ENCODE results near the gene KCNH2.

Gene KCNH2

DNA sequence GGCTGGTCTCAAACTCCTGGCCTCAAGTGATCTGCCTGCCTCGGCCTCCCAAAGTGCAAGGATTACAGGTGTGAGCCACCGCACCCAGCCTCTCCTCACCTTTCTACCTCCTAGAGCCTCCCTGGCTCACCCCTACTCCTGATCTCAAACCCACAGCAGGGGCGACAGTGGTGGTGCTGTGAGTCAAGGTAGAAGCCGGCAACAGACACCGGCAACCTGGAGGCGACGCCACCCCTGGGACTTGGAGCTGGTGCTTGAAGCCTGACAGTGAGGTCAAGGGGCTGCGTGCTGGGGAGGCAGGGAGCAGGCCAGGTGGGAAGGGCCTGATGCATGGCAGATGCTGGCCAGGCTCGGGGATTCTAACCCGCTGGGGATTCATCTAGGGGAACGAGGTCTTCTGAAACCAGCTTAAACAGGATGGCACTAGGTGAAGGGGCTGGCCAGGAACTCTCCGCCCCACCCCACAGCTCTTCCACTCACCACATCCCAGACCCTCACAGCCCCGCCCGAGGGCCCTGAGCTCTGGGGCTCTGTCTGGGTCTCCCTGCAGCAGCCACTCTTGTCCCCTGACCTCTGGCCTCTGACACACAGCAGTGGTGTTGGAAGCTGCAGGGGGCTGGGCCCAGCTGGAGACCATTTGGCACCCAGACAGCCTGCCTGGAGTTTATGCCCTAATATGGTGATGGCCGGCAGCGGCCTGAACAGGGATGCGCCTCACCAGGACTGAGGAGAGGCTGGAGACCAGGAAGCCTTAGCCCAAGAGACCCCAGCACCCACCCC lies 16.4 kb downstream of the KCNH2 start:
- DNase-seq (ENCODE audit: low read depth in 2 of 2), result no peak

- DNase-seq (ENCODE audit: low read depth in 2 of 2), result no peak
Observed at GRCh38 chr7:150959739-150960734, 18.1 kb downstream of the KCNH2 start.

DNA sequence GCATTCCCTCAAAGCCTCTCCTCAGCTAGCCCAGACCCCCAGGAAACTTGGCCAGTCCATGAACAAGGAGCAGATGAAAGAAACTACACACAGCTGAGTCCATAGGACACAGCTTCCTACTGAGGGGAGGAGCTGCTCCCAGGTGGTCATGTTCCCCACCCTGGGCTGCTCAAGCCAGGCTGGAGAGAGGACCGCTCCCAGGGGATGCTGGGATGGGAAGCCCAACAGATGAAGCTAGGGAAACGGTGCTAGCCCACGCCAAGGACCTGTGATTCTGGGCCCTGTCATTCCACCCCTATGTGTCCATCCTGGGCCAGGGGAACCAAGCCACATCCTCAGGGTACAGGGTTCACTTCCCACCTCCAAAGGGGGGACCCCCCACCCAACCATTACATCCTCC lies 19.0 kb downstream of the KCNH2 start:
- no peak for DNase-seq (ENCODE audit: low read depth in 2 of 2)

- DNase-seq (ENCODE audit: low read depth in 2 of 2), result no peak
Observed at GRCh38 chr7:150958597-150958996, 19.5 kb downstream of the KCNH2 start.

- no peak for DNase-seq (ENCODE audit: low read depth in 2 of 2)
Observed at GRCh38 chr7:150958062-150958552, 20.0 kb downstream of the KCNH2 start.

DNA sequence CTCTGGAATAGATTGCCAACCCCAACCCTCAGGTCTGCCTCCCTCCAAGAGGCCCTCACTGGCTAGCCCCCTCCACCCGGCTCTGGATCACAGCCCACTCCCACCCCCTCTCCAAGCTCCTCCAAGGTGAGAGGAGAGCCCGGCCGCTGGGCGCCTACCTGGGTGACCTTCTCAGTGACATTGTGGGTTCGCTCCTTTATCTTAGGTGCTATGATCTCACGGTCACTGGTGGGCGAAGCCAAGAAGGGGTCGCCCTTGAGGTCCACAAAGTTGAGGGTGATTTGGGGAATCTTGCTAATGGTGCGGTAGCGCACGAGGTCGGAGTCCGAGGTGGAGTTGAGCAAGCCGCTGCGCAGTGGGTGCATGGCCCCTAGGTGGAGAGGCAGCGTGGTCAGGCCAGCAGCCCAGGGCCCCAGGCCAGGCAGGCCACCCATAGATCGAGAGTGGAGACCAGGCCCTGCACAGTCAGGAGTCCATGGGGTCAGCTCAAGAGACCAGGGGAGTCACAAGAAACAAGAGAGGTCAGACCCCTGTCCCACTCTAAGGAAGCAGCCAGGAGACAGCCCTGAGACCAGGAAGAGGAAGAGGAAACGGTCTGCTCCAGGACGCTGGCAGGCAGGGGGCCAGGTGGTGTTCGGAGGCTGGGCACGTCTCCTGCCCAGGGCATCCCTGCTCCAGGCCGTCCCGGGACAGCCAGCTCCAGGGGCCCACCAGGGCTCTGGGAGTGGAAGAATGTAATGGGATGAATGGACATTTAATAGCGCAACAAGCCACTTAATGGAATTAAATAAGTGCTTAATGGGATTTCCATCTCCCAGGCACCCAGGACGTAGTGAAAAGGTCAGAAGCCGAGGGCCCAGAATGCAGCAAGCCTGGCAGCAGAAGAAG lies 20.7 kb downstream of the KCNH2 start:
- DNase-seq (ENCODE audit: low read depth in 2 of 2), result no peak

DNA sequence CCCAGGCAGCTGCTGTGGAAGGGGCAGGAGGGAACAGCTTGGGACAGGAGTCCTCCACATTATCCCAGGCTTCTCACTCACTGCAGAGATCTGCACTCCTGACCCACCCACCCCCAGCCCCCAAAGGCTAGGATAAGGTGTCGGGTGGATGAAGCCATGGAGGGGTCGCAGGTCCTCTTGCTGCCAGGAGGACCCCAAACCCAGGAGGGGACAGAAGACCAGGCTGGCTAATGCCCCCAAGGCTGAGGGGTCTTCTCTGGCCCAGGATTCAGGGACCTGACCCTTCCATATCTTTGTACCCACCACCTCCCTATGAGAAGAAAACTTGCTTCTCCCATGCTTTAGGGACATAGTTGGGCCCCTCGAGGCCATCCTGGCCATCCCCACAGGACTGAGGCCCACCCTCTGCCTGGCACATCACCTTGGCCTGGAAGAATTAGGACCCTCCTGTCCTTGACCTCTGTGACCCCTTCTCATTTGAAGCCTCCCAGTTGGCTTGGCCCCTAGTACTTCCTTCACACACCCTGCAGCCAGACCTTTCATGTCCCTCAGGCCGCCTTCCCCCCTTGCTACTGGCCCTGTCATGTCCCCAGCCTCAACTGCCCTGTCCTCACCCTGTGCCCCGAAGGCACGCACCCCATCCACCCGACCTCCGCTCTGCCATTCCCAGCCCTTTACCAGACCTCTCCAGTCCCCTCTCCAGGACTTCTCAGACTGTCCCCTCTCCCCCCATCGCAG lies 21.6 kb downstream of the KCNH2 start:
- no peak for DNase-seq (ENCODE audit: low read depth in 2 of 2)

- no peak for DNase-seq (ENCODE audit: low read depth in 2 of 2)
Observed at GRCh38 chr7:150955519-150956394, 22.4 kb downstream of the KCNH2 start.

- no peak for DNase-seq (ENCODE audit: low read depth in 2 of 2)
Observed at GRCh38 chr7:150954986-150955518, 23.1 kb downstream of the KCNH2 start.

DNA sequence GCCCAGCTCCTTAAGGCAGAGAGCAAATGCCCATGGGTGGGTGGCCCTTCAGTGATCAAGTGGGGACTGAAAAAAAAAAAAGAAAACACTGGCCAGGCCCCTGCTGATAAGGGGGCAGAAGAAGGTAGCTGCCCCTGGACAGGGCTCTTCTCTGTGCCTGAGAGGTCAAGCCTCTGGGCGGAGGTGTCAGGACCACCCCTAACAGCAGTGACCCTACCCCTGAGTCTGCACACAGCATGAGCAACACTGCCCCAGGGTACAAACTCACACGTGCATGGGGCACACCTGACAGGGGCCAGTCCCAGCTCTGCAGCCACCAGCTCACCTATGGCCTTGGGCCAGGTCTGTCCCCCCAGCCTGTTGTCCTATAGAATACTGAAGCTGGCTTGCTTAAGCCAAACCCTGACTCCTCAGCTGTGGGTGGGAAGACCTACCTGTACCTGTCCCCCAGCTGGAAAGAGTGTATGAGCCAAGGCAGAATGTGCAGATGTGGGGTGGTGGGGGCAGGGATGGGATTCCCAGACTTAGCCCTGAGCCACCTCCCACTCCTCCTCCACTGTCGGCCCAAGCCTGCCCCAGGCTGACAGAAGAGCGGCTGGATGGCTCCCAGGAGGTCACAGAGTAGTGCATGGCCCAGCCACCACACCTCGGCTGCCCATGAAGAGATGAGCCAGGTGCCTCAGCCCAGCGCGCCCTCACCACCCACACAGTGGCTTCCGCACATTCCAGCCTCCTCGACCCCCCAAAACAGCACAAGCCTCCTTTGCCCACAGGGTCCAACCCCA lies 23.7 kb downstream of the KCNH2 start:
- DNase-seq (ENCODE audit: low read depth in 2 of 2), result no peak

DNA sequence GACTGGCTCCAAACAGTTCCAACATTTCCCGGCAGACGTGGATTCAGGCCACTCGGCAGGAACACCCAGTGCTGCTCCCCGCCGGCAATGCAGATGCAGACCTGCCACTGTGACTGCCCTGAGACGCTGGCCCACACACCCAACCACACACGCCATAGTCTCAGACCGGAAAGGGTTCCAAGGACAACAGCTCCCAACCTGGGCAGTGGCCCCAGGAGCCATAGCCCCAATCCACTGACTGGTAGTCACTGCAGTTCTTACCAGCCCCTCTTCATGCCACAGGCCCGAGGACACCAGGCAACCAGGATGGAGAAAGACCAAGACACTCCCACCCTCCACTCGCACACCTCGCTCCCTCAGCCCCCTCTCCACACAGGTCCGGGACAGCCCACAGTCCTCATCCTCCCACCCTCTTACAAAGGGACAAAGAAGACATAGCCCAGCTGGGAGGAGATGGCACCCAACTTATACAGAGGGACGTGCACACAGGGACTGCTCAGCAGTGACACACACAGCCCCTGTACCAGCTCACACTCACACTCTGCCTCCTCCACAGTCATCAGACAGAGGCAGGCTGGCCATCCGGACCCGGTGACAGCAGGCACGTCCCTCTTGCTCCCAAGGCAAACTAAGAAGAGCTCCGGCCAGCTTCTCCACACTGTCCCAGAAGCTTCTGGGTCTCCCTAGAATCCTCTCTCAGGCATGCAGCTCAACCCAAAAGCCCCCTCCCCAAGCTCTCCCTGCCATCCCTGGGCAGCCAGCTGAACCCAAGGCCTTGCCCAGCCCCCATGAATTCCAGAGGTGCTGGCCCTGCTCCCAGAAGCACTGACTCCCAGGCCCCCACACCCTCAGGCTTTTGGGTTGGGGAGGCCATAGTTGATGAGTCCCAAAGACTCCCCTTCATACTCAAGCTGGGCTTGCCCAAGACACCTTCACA lies 24.8 kb downstream of the KCNH2 start:
- DNase-seq (ENCODE audit: low read depth in 2 of 2), result no peak

- DNase-seq (ENCODE audit: low read depth in 2 of 2), result no peak
Observed at GRCh38 chr7:150952331-150953050, 25.6 kb downstream of the KCNH2 start.

DNA sequence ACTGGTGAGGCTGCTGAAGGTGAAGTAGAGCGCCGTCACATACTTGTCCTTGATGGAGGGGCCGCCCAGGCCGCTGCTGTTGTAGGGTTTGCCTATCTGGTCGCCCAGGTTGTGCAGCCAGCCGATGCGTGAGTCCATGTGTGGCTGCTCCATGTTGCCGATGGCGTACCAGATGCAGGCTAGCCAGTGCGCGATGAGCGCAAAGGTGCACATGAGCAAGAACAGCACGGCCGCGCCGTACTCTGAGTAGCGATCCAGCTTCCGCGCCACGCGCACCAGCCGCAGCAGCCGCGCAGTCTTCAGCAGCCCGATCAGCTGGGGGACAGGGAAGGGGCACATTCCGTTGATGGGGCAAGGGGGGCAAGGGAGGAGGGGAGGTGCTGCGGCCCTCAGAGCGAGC lies 26.6 kb downstream of the KCNH2 start:
- DNase-seq (ENCODE audit: low read depth in 2 of 2), result no peak

DNA sequence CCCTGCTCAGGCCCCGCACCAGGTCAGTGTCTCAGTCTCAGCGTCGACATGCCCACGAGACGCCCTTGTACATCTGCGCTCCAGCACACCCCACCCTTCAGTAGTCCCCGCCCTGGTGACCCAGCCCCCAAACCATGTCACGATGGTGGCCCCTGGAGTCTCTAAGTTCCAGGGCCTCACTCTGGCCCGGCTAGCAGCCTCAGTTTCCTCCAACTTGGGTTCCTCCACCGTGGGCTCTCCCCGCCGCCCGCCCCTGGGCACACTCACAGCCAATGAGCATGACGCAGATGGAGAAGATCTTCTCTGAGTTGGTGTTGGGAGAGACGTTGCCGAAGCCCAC lies 27.0 kb downstream of the KCNH2 start:
- DNase-seq (ENCODE audit: low read depth in 2 of 2), result no peak

DNA sequence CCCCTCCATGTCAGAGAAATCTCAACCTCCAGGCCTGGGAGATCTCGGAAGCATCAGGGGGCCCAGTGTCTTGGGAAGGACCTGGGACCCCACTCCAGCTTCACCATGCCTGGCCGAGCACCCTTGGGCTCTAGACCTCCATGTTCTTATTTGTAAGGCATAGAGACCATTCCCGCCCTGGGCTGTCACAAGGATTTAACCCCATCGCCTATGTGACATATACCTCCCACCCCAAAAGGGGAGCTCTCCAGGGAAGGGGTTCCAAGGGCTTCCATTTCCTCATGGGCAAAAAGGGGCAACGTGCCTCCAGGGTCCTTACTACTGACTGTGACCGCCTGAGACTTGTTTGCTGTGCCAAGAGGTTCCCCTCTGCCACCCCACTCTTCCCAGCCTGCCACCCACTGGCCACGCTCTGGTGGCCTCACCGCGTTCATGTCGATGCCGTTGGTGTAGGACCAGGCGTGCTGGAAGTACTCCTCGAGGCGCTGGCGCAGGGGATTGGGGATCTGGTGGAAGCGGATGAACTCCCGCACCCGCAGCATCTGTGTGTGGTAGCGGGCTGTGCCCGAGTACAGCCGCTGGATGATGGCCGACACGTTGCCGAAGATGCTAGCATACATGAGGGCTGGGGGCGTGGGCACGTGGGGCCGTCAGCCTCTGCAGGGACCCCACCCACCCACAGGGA lies 27.5 kb downstream of the KCNH2 start:
- no peak for DNase-seq (ENCODE audit: low read depth in 2 of 2)

- DNase-seq (ENCODE audit: low read depth in 2 of 2), result no peak
Observed at GRCh38 chr7:150949971-150950491, 28.1 kb downstream of the KCNH2 start.
